ENCODE results near the gene MOB3A.
"Not testable (repeated sequence)": the region's sequence is repeated elsewhere in the genome, so short reads cannot be mapped to it uniquely, and the experiment has no call there.

MOB3A gene

DNA sequence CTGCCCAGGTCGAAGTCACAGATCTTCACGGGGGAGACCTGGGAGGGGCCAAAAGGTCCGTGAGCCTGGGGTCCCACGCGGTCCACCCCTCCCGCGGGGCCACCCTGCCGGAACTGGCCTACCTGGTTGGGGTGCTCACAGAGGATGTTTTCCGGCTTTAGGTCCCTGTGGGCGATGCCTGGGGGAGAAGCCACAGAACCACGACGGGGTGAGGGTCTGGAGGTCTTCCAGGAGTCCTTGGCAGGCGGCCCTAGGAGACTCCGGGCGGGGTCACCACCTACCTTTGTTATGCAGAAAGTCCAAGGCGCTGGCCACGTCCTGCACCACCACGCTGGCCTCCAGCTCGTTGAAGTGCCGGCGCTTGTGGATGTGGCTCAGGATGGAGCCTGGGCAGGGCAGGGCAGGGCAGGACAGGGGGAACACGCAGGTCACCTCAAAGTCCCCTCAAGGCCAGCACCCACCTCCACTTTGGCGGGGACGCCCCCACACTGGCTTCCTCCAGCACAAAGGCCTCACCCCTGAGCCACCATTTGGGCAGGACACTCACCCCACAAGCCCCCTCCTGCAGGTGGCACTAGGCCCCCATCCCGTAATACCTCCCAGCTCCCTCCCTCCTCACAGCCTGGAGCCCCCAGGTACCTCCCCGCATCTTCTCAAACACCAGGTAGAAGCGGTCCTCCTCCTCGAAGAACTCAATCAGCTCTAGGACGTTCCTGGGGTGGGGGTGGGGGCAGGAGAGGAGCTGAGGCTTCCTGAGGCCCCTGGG is 53.5 kb downstream of the MOB3A start:
- no peak for DNase-seq

GRCh38 chr19:2041683-2042484 is 54.2 kb downstream of the MOB3A start:
- peak in 1 of 2 experiments; percentile 68 for DNase-seq

DNA sequence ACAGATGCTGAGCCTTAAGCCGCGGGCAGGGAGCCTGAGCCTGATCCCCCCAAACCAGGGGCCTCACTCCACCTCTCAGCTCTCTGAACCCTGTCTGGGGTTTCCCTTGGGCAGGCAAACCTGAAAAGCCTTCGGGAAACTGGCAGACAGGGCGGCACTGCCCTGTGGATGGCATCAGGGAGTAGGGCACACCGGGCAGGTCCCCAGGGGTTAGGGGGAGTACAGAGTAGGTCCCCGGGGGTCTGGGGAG is 54.8 kb downstream of the MOB3A start:
- no peak for DNase-seq

DNA sequence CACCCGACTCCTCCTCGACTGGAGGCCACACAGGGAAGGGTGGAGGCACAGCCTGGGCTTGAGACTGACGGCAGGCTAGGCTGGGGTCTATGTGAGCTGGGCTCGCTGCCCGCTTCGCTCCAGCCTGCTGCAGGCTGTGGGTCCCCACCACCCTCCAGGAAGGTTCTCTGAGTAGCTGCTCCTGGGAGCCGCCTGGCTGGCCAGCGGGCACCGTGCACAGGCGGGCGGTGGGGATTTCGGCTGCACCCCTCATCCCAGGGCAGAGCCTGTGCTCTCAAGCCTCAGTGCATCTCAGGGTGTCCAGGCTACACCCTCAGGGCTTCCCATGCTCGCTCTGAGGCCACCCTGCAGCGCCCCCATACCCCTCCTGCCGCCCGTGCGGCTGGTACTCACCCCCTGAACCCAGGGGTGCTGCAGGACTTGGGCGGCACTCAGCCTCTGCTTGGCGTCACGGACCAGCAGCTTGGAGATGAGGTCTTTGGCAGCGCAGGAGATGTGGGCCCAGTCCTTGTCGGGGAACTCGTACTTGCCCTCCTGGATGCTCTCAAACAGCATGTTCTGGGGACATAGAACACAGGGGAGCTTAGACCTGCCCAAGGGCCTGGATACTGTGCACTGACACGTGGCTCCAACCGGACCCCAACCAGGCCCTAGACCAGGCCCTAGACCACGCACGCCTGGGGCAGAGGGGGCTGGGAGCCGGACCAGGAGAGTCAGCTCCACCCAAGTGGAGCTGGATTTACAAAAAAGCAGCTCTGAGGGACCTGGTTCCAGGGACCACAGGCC is 55.3 kb downstream of the MOB3A start:
- DNase-seq: no peak

DNA sequence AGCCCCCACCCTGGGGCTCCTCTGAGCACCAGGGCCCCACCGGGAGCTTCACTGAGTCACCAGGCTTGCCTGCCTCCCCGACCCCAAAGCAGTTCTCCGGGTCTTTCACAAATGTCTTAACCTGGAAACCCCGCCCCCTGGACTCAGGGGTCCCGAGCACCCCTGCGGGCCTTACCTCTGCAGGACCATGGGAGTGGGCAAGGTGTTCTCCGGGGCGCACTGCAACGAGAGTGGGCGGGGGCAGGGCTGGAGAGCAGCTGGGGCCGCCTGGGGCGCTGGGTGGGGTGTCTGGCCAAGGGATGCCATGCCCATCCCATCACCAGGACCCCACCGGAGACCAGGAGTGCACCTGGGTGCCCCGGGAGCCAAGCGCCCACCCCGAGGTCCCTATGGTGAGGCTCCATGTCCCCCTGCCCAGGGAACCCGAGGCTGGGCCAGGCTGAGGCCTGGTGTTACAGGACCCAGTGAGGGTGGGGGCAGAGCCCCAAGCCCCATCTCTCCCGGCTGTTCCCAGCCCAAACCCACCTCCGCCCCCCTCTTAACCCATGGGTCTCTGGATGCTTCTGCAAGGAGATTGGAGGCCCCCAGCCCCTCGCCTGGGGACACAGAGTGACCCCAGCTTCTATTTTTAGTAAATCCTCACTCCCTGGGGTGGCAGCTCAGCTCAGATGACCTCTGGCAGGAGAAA is 56.0 kb downstream of the MOB3A start:
- DNase-seq: no peak

DNA sequence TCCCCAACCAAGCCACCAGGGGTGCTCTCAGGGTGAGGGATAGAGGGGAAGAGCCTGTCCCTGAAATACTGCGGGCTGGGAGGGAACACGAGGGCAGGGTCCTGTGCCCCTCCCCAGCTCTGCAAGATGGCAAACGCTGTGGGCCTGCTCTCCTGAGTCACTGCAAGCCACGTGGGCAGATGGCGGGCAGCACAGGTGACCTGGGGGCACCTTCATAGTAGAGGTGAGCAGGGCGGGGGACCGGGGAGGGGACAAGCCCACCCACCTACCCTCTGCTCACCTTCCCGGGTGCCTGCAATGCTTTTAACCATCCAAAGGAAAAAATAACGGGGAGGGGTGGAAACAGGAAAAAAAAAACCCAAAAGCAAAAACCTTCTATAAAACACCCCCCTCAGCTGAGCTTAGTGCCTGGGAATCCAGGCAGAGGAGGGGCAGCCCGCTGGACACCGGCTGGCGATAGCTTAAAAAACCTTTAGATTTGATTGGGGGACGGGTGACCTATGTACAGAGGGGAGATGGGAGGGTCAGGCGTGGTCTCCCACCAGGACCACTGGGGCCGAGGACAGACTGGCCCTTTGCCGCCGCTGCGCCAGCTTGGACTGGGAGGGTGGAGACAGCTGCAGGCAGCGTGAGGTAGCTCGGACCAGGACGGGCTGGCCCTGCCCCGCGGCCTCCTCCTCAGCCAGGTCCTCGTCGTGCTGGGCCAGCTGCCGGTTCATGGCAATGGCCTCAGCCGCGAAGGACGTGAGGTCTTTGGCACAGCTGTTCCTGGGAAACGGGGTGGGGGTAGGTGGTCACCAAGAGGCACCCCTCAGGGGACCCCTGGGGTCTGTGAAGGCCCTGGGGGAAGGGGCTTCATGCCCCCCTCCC is 56.8 kb downstream of the MOB3A start:
- DNase-seq: no peak

GRCh38 chr19:2038284-2039088 is 57.6 kb downstream of the MOB3A start:
- no peak for DNase-seq

GRCh38 chr19:2037651-2038255 is 58.4 kb downstream of the MOB3A start:
- no peak for DNase-seq

- no peak for DNase-seq
Measured at GRCh38 chr19:2036424-2036823, 59.7 kb downstream of the MOB3A start.

DNA sequence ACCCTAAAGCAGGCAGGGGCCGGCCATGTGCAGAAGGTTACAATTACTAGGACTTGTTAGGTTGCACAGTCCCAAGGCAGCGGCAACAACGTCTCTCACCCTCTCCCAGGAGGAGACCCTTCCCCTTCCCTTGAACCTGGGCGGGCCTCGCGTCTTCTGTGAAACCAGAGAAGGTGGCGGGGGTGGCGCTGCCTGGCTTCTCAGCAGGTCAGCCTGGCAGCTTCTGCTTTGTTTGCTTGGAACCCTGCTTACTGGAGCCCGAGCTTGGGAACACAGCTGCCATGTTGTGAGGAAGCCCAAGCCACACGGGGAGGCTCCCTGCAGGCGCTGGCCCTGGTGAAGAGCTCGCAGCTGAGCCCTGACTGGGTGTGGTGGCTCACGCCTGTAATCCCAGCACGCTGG is 60.5 kb downstream of the MOB3A start:
- no peak for DNase-seq

DNA sequence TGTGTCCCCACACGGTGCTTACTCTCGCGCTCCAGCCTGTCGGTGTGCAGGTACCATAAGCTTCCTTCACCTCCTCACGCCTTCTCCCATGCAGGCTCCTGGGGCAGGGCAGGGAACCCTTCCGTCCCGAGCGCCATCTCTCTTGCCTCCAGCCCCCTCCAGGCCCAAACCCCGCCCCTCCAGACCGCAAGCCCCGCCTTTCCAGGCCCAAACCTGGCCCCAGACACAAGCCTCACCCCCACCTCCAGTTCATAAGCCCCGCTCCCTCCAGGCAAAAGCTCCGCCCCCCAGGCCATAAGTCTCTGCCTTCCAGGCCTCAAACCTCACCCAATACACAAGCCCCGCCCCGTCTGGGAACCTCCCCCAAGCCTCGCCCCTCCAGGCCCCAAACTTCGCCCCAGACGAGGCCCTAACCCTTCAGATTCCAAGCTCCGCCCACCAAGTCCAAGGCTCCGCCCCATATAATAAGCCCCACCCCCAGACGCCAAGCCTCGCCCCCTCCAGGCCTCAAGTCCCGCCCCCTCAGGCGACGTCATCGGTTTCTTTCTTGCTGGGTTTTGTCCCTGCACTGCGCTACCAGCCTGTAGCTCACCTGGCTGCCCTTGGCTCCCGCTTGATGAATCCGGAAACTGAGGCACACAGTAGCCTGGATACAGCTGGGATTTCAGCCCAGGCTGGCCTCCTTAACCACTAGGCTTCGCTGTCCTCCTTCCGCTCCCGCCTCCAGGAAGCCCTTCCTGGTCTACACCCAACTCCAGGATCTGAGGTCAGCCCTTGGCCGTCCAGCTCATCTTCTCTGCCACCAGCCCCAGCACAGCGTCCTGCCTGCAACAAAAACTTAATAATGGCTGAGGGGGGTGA is 61.2 kb downstream of the MOB3A start:
- DNase-seq: peak in 1 of 2 experiments; percentile 36

- not testable (repeated sequence) for DNase-seq
Measured at GRCh38 chr19:2034253-2034652, 61.9 kb downstream of the MOB3A start.

DNA sequence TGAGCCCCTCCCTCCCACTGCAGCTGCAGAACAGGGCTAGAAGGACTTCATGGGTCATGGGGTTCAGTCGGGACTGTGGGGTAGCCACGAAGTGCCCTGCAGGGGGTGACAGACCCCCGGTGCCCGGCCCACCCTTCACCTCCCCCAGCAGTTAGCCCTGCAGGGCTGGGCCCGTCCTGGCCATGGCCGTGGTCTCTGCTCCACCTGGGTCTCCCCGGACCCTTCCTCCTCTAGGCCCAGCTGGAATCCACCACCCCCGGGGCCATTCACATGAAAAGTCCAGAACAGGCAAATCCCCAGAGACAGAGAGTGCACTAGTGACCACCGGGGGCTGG is 62.3 kb downstream of the MOB3A start:
- no peak for DNase-seq

GRCh38 chr19:2033115-2033824 is 62.9 kb downstream of the MOB3A start:
- no peak for DNase-seq

DNA sequence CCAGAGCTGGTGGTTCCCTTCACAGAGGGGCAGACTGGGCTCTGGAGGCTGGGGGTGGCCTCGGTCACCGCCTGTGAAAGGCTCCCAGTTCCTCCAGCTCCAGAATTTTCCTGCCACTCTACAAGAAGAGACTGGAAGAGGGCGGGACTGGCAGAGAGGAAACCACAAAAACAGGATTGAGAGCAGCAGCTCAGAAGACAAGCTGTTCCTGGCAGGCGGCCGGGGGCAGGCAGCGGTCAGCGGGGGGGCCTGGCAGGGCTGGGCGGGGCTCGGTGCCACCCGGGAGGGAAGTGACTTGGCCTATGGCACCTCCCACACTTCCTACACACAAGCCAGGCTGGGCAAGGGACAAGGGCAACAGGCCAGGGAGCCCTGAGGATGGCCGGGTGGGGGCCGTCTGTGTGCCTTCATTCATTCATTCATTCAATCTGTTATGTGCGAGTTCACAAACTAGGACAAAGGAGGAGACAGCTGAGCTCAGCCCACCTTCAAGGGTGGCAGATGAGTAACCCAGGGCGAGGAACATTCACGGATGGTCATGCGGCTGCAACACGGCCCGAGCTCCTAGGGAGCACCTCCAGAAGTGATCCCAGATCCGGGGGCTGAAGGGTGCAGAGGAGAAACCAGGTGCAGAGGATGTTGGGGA is 63.7 kb downstream of the MOB3A start:
- peak; percentile 80 to 97 for DNase-seq

GRCh38 chr19:2027361-2027760 is 68.8 kb downstream of the MOB3A start:
- peak in 1 of 2 experiments; percentile 15 for DNase-seq

DNA sequence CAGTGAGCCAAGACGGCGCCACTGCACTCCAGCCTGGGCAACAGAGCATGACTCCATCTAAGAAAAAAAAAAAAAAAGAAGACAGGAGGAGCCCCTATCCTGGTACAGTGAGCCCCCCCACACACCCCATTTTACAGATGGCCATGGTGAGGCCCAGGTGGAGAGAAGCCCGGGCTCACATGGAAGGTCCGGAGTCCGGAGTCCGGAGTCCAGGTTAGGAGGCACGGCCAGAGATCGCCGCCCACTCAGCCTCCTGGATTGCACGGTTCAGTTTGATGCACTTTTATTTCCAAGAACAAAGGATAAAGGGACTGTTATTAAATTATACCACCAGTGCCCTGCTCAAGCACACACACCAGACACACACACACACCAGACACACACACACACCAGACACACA is 69.4 kb downstream of the MOB3A start:
- no peak for DNase-seq

GRCh38 chr19:2022289-2022688 is 73.8 kb downstream of the MOB3A start:
- no peak for DNase-seq

All from SW 1271 (cell line).